HUES64 (cell line): Measurements from ENCODE around the gene CACNA2D3.

Source experiments
- H3K27ac ChIP-seq: 2 replicates; pipeline ENCODE4 v1.7.0; 2013; ENCODE audit warnings: low read depth, low read length, inconsistent platforms
- H3K27me3 ChIP-seq: 2 replicates; pipeline ENCODE4 v1.6.1; 2013; ENCODE audit warnings: mild to moderate bottlenecking, low read length; ENCODE audit not compliant: insufficient read depth
- H3K36me3 ChIP-seq: 2 replicates; pipeline ENCODE4 v1.6.1; 2013; ENCODE audit warnings: mild to moderate bottlenecking, low read length; ENCODE audit not compliant: insufficient read depth
- H3K4me1 ChIP-seq: 2 replicates; pipeline ENCODE4 v1.6.1; 2013; ENCODE audit warnings: mild to moderate bottlenecking, low read length, moderate library complexity; ENCODE audit not compliant: insufficient read depth
- H3K4me3 ChIP-seq: 2 replicates; pipeline ENCODE4 v1.5.1; 2013; ENCODE audit warnings: mild to moderate bottlenecking, low read length, moderate library complexity
- H3K9ac ChIP-seq: 2 replicates; pipeline ENCODE4 v1.6.1; 2013; ENCODE audit warnings: mild to moderate bottlenecking, low read depth, low read length
- H3K9me3 ChIP-seq: 2 replicates; pipeline ENCODE4 v1.6.1; 2013; ENCODE audit warnings: low read depth, low read length; ENCODE audit not compliant: insufficient read depth
- WGBS: fragments of 150-250, 120-280 bp; methylation state at CpG from one replicate; pipeline ENCODE4 v1.1.7; 2013; ENCODE audit warnings: missing lambda C conversion rate; 5-methylcytosine and 5-hydroxymethylcytosine counted together

CACNA2D3 gene

GRCh38 chr3:54196360-54196991 is 74.1 kb downstream of the CACNA2D3 start:
- no peaks in the 10 kb centered on the region for H3K27me3 ChIP-seq
- 74% methylated on average over 7 of the region's 9 CpGs for WGBS
- no peaks in the 10 kb centered on the region for H3K36me3 ChIP-seq
- no peak overlapping the region for H3K9ac ChIP-seq
- H3K27ac ChIP-seq: no peak overlapping the region
- no peak overlapping the region for H3K4me3 ChIP-seq
- no peaks in the 10 kb centered on the region for H3K9me3 ChIP-seq
- peaks cover 11% of the 10 kb centered on the region; the same call in 1 of the 2 replicates for H3K4me1 ChIP-seq

- Histone ChIP-seq H3K9me3 (no peaks in the 10 kb centered on the region), H3K27me3 (no peaks in the 10 kb centered on the region), H3K36me3 (no peaks in the 10 kb centered on the region), H3K4me3 (no peak overlapping the region), H3K27ac (no peak overlapping the region), H3K9ac (no peak overlapping the region), H3K4me1 (peaks cover 11% of the 10 kb centered on the region; the same call in 1 of the 2 replicates)
- 85% methylated on average over 6 of the region's 6 CpGs for WGBS
These were observed 75.2 kb downstream of the CACNA2D3 start for GRCh38 chr3:54197509-54197908.

- WGBS: 64% methylated on average over 9 of the region's 9 CpGs
- Histone ChIP-seq H3K36me3 (no peaks in the 10 kb centered on the region), H3K27me3 (no peaks in the 10 kb centered on the region)
These were observed 76.2 kb downstream of the CACNA2D3 start for GRCh38 chr3:54198556-54198955.

GRCh38 chr3:54202054-54202453 is 79.7 kb downstream of the CACNA2D3 start:
- Histone ChIP-seq H3K27ac (no peak overlapping the region), H3K9ac (no peak overlapping the region), H3K9me3 (no peaks in the 10 kb centered on the region), H3K36me3 (no peaks in the 10 kb centered on the region), H3K4me3 (no peak overlapping the region), H3K4me1 (no peaks in the 10 kb centered on the region), H3K27me3 (no peaks in the 10 kb centered on the region)
- 92% methylated on average over 5 of the region's 5 CpGs for WGBS

More at GRCh38 chr3:54198556-54198955, 76.2 kb downstream of the CACNA2D3 start:
- H3K9me3 ChIP-seq: no peaks in the 10 kb centered on the region
- H3K4me1 ChIP-seq: peaks cover under 1% of the 10 kb centered on the region; the same call in 1 of the 2 replicates
- no peak overlapping the region for H3K4me3 ChIP-seq
- no peak overlapping the region for H3K9ac ChIP-seq
- H3K27ac ChIP-seq: no peak overlapping the region

GRCh38 chr3:54202651-54203248 is 80.4 kb downstream of the CACNA2D3 start:
- no peak overlapping the region for H3K9ac ChIP-seq
- no peak overlapping the region for H3K4me3 ChIP-seq
- H3K4me1 ChIP-seq: no peaks in the 10 kb centered on the region
- H3K9me3 ChIP-seq: no peaks in the 10 kb centered on the region
- 74% methylated on average over 5 of the region's 5 CpGs for WGBS
- no peak overlapping the region for H3K27ac ChIP-seq
- no peaks in the 10 kb centered on the region for H3K27me3 ChIP-seq
- no peaks in the 10 kb centered on the region for H3K36me3 ChIP-seq

GRCh38 chr3:54206874-54207273 is 84.5 kb downstream of the CACNA2D3 start:
- H3K9me3 ChIP-seq: no peaks in the 10 kb centered on the region
- H3K4me1 ChIP-seq: no peaks in the 10 kb centered on the region
- no peaks in the 10 kb centered on the region for H3K27me3 ChIP-seq
- 94% methylated on average over 1 of the region's 1 CpG for WGBS
- no peaks in the 10 kb centered on the region for H3K36me3 ChIP-seq
- H3K4me3 ChIP-seq: no peak overlapping the region
- no peak overlapping the region for H3K9ac ChIP-seq
- no peak overlapping the region for H3K27ac ChIP-seq

GRCh38 chr3:54211097-54211496 is 88.7 kb downstream of the CACNA2D3 start:
- Histone ChIP-seq H3K4me3 (no peak overlapping the region), H3K36me3 (no peaks in the 10 kb centered on the region), H3K9me3 (peaks cover 6% of the 10 kb centered on the region; the same call in 1 of the 2 replicates), H3K4me1 (no peaks in the 10 kb centered on the region), H3K27me3 (no peaks in the 10 kb centered on the region), H3K27ac (no peak overlapping the region), H3K9ac (no peak overlapping the region)
- no CpG with 5 or more reads among the region's 1 CpG for WGBS

GRCh38 chr3:54212723-54213122 is 90.4 kb downstream of the CACNA2D3 start:
- Histone ChIP-seq H3K9ac (no peak overlapping the region), H3K27me3 (no peaks in the 10 kb centered on the region), H3K4me1 (no peaks in the 10 kb centered on the region), H3K36me3 (no peaks in the 10 kb centered on the region), H3K4me3 (no peak overlapping the region), H3K9me3 (peaks cover 6% of the 10 kb centered on the region; the same call in 1 of the 2 replicates), H3K27ac (no peak overlapping the region)
- WGBS: 93% methylated on average over 1 of the region's 1 CpG

GRCh38 chr3:54213907-54214306 is 91.6 kb downstream of the CACNA2D3 start:
- no peak overlapping the region for H3K9ac ChIP-seq
- H3K27me3 ChIP-seq: no peaks in the 10 kb centered on the region
- no peaks in the 10 kb centered on the region for H3K4me1 ChIP-seq
- H3K9me3 ChIP-seq: peaks cover 6% of the 10 kb centered on the region; the same call in 1 of the 2 replicates
- H3K4me3 ChIP-seq: no peak overlapping the region
- H3K36me3 ChIP-seq: no peaks in the 10 kb centered on the region
- no peak overlapping the region for H3K27ac ChIP-seq
- 90% methylated on average over 2 of the region's 2 CpGs for WGBS

GRCh38 chr3:54214845-54215244 is 92.5 kb downstream of the CACNA2D3 start:
- no peaks in the 10 kb centered on the region for H3K4me1 ChIP-seq
- H3K9me3 ChIP-seq: peaks cover 6% of the 10 kb centered on the region; the same call in 1 of the 2 replicates
- no peak overlapping the region for H3K27ac ChIP-seq
- no peaks in the 10 kb centered on the region for H3K27me3 ChIP-seq
- 69% methylated on average over 1 of the region's 1 CpG for WGBS
- H3K9ac ChIP-seq: no peak overlapping the region
- no peaks in the 10 kb centered on the region for H3K36me3 ChIP-seq
- no peak overlapping the region for H3K4me3 ChIP-seq

GRCh38 chr3:54215521-54215920 is 93.2 kb downstream of the CACNA2D3 start:
- H3K4me1 ChIP-seq: no peaks in the 10 kb centered on the region
- H3K27me3 ChIP-seq: no peaks in the 10 kb centered on the region
- no peak overlapping the region for H3K27ac ChIP-seq
- no peak overlapping the region for H3K4me3 ChIP-seq
- no peaks in the 10 kb centered on the region for H3K36me3 ChIP-seq
- peaks cover 6% of the 10 kb centered on the region; the same call in 1 of the 2 replicates for H3K9me3 ChIP-seq
- no peak overlapping the region for H3K9ac ChIP-seq
- 66% methylated on average over 4 of the region's 5 CpGs for WGBS
